HCT116 (cell line): ENCODE data around the gene PICALM. TPM values are rescaled to one million over a fixed set of nuclear protein-coding genes. Genes with fewer than 3 reads are reported as not detected.
A peak's percentile ranks its signal among the peaks of the same experiment; 100 is the strongest.

Experiments used
- ATAC-seq: fragments of 200-7000 bp; cut with Tn5 transposase; 2 replicates; pipeline ENCODE4 v1.9.1; 2020; ENCODE audit warnings: mild to moderate bottlenecking, moderate library complexity
- BruUV-seq: library from RNA; stranded (reverse); fragments of 400-500 nt; replicated peaks from 2 replicates; lab custom pipeline; 2021; lab: Mats Ljungman, UMichigan
- CTCF ChIA-PET: fragments of 300-600 bp; sonication (Branson Sonifier 250); formaldehyde crosslinking; loops from one replicate; lab custom pipeline; 2021; ENCODE audit warnings: antibody characterized with exemption; lab: Charles Lee
- POLR2A ChIA-PET: fragments of 300-600, 350-600 bp; sonication (Branson Sonifier 250); formaldehyde crosslinking; loops from one replicate; lab custom pipeline; 2021; ENCODE audit warnings: antibody characterized with exemption; lab: Charles Lee
- RAD21 ChIA-PET, 2 experiments: fragments of 300-600 bp; sonication (Branson Sonifier 250); formaldehyde crosslinking; loops; one replicate each; lab custom pipeline; 2023; ENCODE audit warnings: low total read pairs in 2 of 2; ENCODE audit not compliant: uncharacterized antibody in 2 of 2, unreplicated experiment in 2 of 2, low non-redundant PET in 1 of 2; lab: Charles Lee
- DNase-seq: peaks from one replicate; pipeline ENCODE4 v3.0.0-alpha.2; 2010; ENCODE audit warnings: low read depth, low spot score
- H2AFZ ChIP-seq: fragments of 200-600 bp; shearing (Covaris generic), sonication (generic); 2 replicates; pipeline ENCODE4 v1.6.1; 2017; ENCODE audit warnings: low read depth, mixed run types, mixed read lengths, antibody characterized with exemption, low read length; ENCODE audit not compliant: poor library complexity, severe bottlenecking
- H3K27ac ChIP-seq: 2 replicates; pipeline ENCODE4 v1.5.1; 2012; ENCODE audit warnings: low read depth, low read length
- H3K27me3 ChIP-seq: fragments of 200-600 bp; sonication (generic); 2 replicates; pipeline ENCODE4 v1.6.1; 2016; ENCODE audit warnings: mixed run types, low read length, mixed read lengths; ENCODE audit not compliant: insufficient read depth
- H3K36me3 ChIP-seq, 2 experiments: fragments of 200-500 bp in 1 of 2; fragments of 200-600 bp in 1 of 2; sonication (Bioruptor generic) in 1 of 2; sonication (generic) in 1 of 2; 2 replicates each; pipeline versions ENCODE4 v1.5.1 to v1.6.1; 2014 to 2016; ENCODE audit warnings: low read length in 2 of 2, inconsistent platforms in 1 of 2, mixed read lengths in 1 of 2, mixed run types in 1 of 2; ENCODE audit not compliant: insufficient read depth in 2 of 2, control insufficient read depth in 1 of 2
- H3K4me1 ChIP-seq, 2 experiments: fragments of 200-600 bp in 1 of 2; sonication (generic) in 1 of 2; 2 replicates each; pipeline versions ENCODE4 v1.5.1 to v1.6.1; 2012 to 2017; ENCODE audit warnings: low read length in 2 of 2, inconsistent platforms in 1 of 2, mild to moderate bottlenecking in 1 of 2, mixed read lengths in 1 of 2, mixed run types in 1 of 2, moderate library complexity in 1 of 2; ENCODE audit not compliant: insufficient read depth in 2 of 2, control insufficient read depth in 1 of 2
- H3K4me2 ChIP-seq: fragments of 200-600 bp; sonication (generic); 2 replicates; pipeline ENCODE4 v1.6.1; 2017; ENCODE audit warnings: mixed run types, low read length, mixed read lengths
- H3K4me3 ChIP-seq, 2 experiments: fragments of 200-600 bp in 1 of 2; sonication (generic) in 1 of 2; replicated peaks in 1 of 2; 2 replicates each; pipeline ENCODE4 v1.5.1; 2011 to 2016; ENCODE audit warnings: low read length in 2 of 2, control low read depth in 1 of 2, low read depth in 1 of 2, mild to moderate bottlenecking in 1 of 2, mixed read lengths in 1 of 2, mixed run types in 1 of 2
- H3K79me2 ChIP-seq: fragments of 200-600 bp; sonication (generic); 2 replicates; pipeline ENCODE4 v1.6.1; 2017; ENCODE audit warnings: mild to moderate bottlenecking, mixed run types, low read length, moderate library complexity, mixed read lengths; ENCODE audit not compliant: insufficient read depth
- H3K9ac ChIP-seq: fragments of 200-600 bp; sonication (generic); 2 replicates; pipeline ENCODE4 v1.6.1; 2016; ENCODE audit warnings: low read length, mixed read lengths
- H3K9me2 ChIP-seq: fragments of 200-600 bp; sonication (generic), shearing (Covaris generic); 2 replicates; pipeline ENCODE4 v1.6.1; 2017; ENCODE audit warnings: mixed run types, mild to moderate bottlenecking, moderate library complexity; ENCODE audit not compliant: insufficient read depth
- H3K9me3 ChIP-seq, 2 experiments: fragments of 200-500 bp in 1 of 2; fragments of 200-600 bp in 1 of 2; sonication (Bioruptor generic) in 1 of 2; sonication (generic) in 1 of 2; 2 replicates each; pipeline ENCODE4 v1.6.1; 2014 to 2017; ENCODE audit warnings: low read length in 2 of 2, mixed read lengths in 2 of 2, inconsistent platforms in 1 of 2, low read depth in 1 of 2, mild to moderate bottlenecking in 1 of 2, mixed run types in 1 of 2, moderate library complexity in 1 of 2; ENCODE audit not compliant: control insufficient read depth in 1 of 2, insufficient read depth in 1 of 2
- H4K20me1 ChIP-seq: fragments of 200-600 bp; sonication (generic), shearing (Covaris generic); 2 replicates; pipeline ENCODE4 v1.6.1; 2017; ENCODE audit warnings: mixed run types, mild to moderate bottlenecking, moderate library complexity; ENCODE audit not compliant: insufficient read depth
- CEBPB ChIP-seq: IDR thresholded peaks from 2 replicates; pipeline ENCODE4 v1.6.1; 2012; ENCODE audit warnings: low read depth
- EGR1 ChIP-seq: IDR thresholded peaks from 2 replicates; pipeline ENCODE4 v1.6.1; 2012; ENCODE audit warnings: low read depth
- EZH2 ChIP-seq: fragments of 200-600 bp; sonication (generic); IDR thresholded peaks from 2 replicates; pipeline ENCODE4 v1.6.1; 2017; ENCODE audit warnings: antibody characterized with exemption, mixed run types
- EZH2phosphoT487 ChIP-seq: fragments of 200-600 bp; IDR thresholded peaks from 2 replicates; pipeline ENCODE4 v1.6.1; 2018; ENCODE audit warnings: antibody characterized with exemption, borderline replicate concordance
- JUND ChIP-seq: IDR thresholded peaks from 2 replicates; pipeline ENCODE4 v1.6.1; 2012
- RAD21 ChIP-seq: IDR thresholded peaks from 2 replicates; pipeline ENCODE4 v1.6.1; 2012; ENCODE audit warnings: low read depth, mild to moderate bottlenecking
- REST ChIP-seq: IDR thresholded peaks from 2 replicates; pipeline ENCODE4 v1.6.1; 2012; ENCODE audit warnings: low read depth
- SIN3A ChIP-seq: IDR thresholded peaks from 2 replicates; pipeline ENCODE4 v1.6.1; 2012; ENCODE audit warnings: low read depth
- SP1 ChIP-seq: IDR thresholded peaks from 2 replicates; pipeline ENCODE4 v1.6.1; 2012; ENCODE audit warnings: low read depth
- SRF ChIP-seq: IDR thresholded peaks from 2 replicates; pipeline ENCODE4 v1.6.1; 2012; ENCODE audit warnings: low read depth
- TCF7L2 ChIP-seq: IDR thresholded peaks from 2 replicates; pipeline ENCODE4 v1.7.0; 2011; ENCODE audit warnings: borderline replicate concordance, inconsistent platforms; ENCODE audit not compliant: insufficient read depth, insufficient read length; ENCODE audit errors: extremely low read depth
- ZBTB33 ChIP-seq: IDR thresholded peaks from 2 replicates; pipeline ENCODE4 v1.6.1; 2011; ENCODE audit warnings: mild to moderate bottlenecking, low read length, moderate library complexity; ENCODE audit not compliant: insufficient replicate concordance; ENCODE audit errors: extremely low read depth
- ZNF274 ChIP-seq: fragments of 200-500 bp; sonication (Bioruptor generic); IDR thresholded peaks from 2 replicates; pipeline ENCODE4 v1.6.1; 2014; ENCODE audit warnings: mild to moderate bottlenecking, low read depth, low read length, inconsistent platforms
- intact Hi-C: fragments of 100-400 bp; cut with micrococcal nuclease; formaldehyde crosslinking; loops from 2 replicates; pipeline ENCODE4 v1.10.0; 2022
- total RNA-seq: library from RNA; stranded (reverse); gene quantifications from one replicate; pipeline ENCODE4 v1.2.1, GENCODE V29; 2021; ENCODE audit not compliant: unreplicated experiment
- TF ChIP-seq, protein P1 (sequence below): IDR thresholded peaks from 2 replicates; pipeline ENCODE4 v1.6.1; 2012
- TF ChIP-seq, protein P2 (sequence below): IDR thresholded peaks from 2 replicates; pipeline ENCODE4 v1.6.1; 2012
- TF ChIP-seq, protein P3 (sequence below), 3 experiments: fragments of 200-600 bp in 1 of 3; sonication (generic) in 1 of 3; IDR thresholded peaks in 2 of 3; conservative IDR thresholded peaks in 1 of 3; 2 replicates each; pipeline ENCODE4 v1.5.1; 2012 to 2017; ENCODE audit warnings: low read depth in 2 of 3, low read length in 2 of 3, antibody characterized with exemption in 1 of 3, borderline replicate concordance in 1 of 3, control low read depth in 1 of 3, mild to moderate bottlenecking in 1 of 3, mixed read lengths in 1 of 3, mixed run types in 1 of 3, moderate library complexity in 1 of 3; ENCODE audit not compliant: insufficient read depth in 1 of 3

Gene PICALM
- total RNA-seq, 1 experiment from 2014 or later = 90.6 TPM

- H3K9me3 ChIP-seq = no peaks in the 10 kb centered on the region; a peak in 1 of 4 replicates
- H3K9ac ChIP-seq = no peak overlapping the region
- no peaks in the 10 kb centered on the region for H3K9me2 ChIP-seq
- no peak overlapping the region for H3K27ac ChIP-seq
- no peaks in the 10 kb centered on the region for H3K36me3 ChIP-seq
- no peak overlapping the region for H3K4me3 ChIP-seq
- RAD21 ChIA-PET = no interaction called here
- TF ChIP-seq EZH2 (no peak), SIN3A (no peak), EZH2phosphoT487 (no peak), EGR1 (no peak), SP1 (no peak), ZBTB33 (no peak), REST (no peak), RAD21 (no peak), SRF (no peak), JUND (no peak), TCF7L2 (no peak), ZNF274 (no peak), CEBPB (no peak)
- TF ChIP-seq, protein P1, sequence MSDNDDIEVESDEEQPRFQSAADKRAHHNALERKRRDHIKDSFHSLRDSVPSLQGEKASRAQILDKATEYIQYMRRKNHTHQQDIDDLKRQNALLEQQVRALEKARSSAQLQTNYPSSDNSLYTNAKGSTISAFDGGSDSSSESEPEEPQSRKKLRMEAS = no peak
- TF ChIP-seq, protein P2, sequence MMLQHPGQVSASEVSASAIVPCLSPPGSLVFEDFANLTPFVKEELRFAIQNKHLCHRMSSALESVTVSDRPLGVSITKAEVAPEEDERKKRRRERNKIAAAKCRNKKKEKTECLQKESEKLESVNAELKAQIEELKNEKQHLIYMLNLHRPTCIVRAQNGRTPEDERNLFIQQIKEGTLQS = no peak
- TF ChIP-seq, protein P3, sequence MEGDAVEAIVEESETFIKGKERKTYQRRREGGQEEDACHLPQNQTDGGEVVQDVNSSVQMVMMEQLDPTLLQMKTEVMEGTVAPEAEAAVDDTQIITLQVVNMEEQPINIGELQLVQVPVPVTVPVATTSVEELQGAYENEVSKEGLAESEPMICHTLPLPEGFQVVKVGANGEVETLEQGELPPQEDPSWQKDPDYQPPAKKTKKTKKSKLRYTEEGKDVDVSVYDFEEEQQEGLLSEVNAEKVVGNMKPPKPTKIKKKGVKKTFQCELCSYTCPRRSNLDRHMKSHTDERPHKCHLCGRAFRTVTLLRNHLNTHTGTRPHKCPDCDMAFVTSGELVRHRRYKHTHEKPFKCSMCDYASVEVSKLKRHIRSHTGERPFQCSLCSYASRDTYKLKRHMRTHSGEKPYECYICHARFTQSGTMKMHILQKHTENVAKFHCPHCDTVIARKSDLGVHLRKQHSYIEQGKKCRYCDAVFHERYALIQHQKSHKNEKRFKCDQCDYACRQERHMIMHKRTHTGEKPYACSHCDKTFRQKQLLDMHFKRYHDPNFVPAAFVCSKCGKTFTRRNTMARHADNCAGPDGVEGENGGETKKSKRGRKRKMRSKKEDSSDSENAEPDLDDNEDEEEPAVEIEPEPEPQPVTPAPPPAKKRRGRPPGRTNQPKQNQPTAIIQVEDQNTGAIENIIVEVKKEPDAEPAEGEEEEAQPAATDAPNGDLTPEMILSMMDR (IDR thresholded peaks at IDR 0.05 in 2 of 3, conservative IDR thresholded peaks at IDR 0.05 in 1 of 3; ENCODE audit: borderline replicate concordance in 1 of 3, insufficient read depth in 1 of 3, low read depth in 2 of 3, low read length in 2 of 3) = no peak
- TF ChIP-seq, all 23 proteins: peak for 0
- Histone ChIP-seq H3K4me1 (peaks cover 0 to 19% of the 10 kb centered on the region in 2 experiments; a peak in 1 of 4 replicates), H4K20me1 (no peaks in the 10 kb centered on the region), H3K27me3 (no peaks in the 10 kb centered on the region), H3K4me2 (peak overlapping the region; percentile 12; the same call in 1 of the 2 replicates), H2AFZ (no peak overlapping the region), H3K79me2 (no peaks in the 10 kb centered on the region)
- intact Hi-C loops = loop anchor here (10.0 kb wide), 1 partner anchor 354 kb away; no protein-coding TSS in a partner anchor
- BruUV-seq = no TSS peak
- ATAC-seq (peak; percentile 65; the same call in 1 of the 2 replicates), DNase-seq (no peak)
- POLR2A ChIA-PET = interaction anchor here (0.8 kb wide), 1 partner anchor 12 kb away, joined by 3 read pairs; no protein-coding TSS in a partner anchor
- CTCF ChIA-PET = no interaction called here
Observed at GRCh38 chr11:85948884-85949283, 120.0 kb downstream of the PICALM start.
